VCaP (cell line): ENCODE data around the gene ACACB.

Experiments used
- H3K27ac ChIP-seq: fragments of 450-650 bp; 2 replicates; pipeline ENCODE4 v1.5.1; 2017
- CTCF ChIP-seq: fragments of 450-650 bp; conservative IDR thresholded peaks from 2 replicates; pipeline ENCODE4 v1.5.1; 2017; ENCODE audit warnings: mild to moderate bottlenecking, moderate library complexity

Gene ACACB

GRCh38 chr12:109098651-109099050 lies 17.7 kb upstream of the ACACB start:
- H3K27ac ChIP-seq: peak overlapping the region; percentile 93
- TF ChIP-seq CTCF: no peak

GRCh38 chr12:109099431-109100020 lies 16.9 kb upstream of the ACACB start:
- peak overlapping the region; percentile 93 for H3K27ac ChIP-seq
- no peak for TF ChIP-seq CTCF

GRCh38 chr12:109100741-109101140 lies 15.6 kb upstream of the ACACB start:
- H3K27ac ChIP-seq: no peak overlapping the region; the same call in 1 of the 2 replicates
- TF ChIP-seq CTCF: no peak

- H3K27ac ChIP-seq: no peak overlapping the region; the same call in 1 of the 2 replicates
- no peak for TF ChIP-seq CTCF
Measured at GRCh38 chr12:109102491-109102890, 13.9 kb upstream of the ACACB start.

- peak overlapping the region; percentile 72 for H3K27ac ChIP-seq
- no peak for TF ChIP-seq CTCF
Measured at GRCh38 chr12:109105176-109105575, 11.2 kb upstream of the ACACB start.

GRCh38 chr12:109109746-109110350 lies 6.5 kb upstream of the ACACB start:
- no peak for TF ChIP-seq CTCF
- H3K27ac ChIP-seq: no peak overlapping the region

- TF ChIP-seq CTCF: no peak
- H3K27ac ChIP-seq: no peak overlapping the region
Measured at GRCh38 chr12:109110988-109111495, 5.3 kb upstream of the ACACB start.
